Measurements from ENCODE around the gene DYNLT2.
A peak's percentile ranks its signal among the peaks of the same experiment; 100 is the strongest.

The DYNLT2 gene

GRCh38 chr6:169726963-169727362 lies 24.4 kb downstream of the DYNLT2 start:
- DNase-seq = no peak

GRCh38 chr6:169726049-169726400 lies 25.3 kb downstream of the DYNLT2 start:
- DNase-seq = no peak

GRCh38 chr6:169725125-169726048 lies 26.0 kb downstream of the DYNLT2 start:
- DNase-seq = no peak

GRCh38 chr6:169724494-169725124 lies 26.8 kb downstream of the DYNLT2 start, which contains the start of gene PHF10:
Gene PHF10, minus strand, starts transcription at chr6:169724500. Its CDS starts 569 bp downstream, at chr6:169723931.
- peak; percentile 74 for DNase-seq

GRCh38 chr6:169723991-169724493 lies 27.3 kb downstream of the DYNLT2 start:
- DNase-seq = peak; percentile 38

GRCh38 chr6:169723200-169723909 lies 28.0 kb downstream of the DYNLT2 start:
- DNase-seq = peak; percentile 63

- peak; percentile 47 for DNase-seq
Measured at GRCh38 chr6:169722362-169723199, 28.8 kb downstream of the DYNLT2 start.

GRCh38 chr6:169720207-169720855 lies 31.0 kb downstream of the DYNLT2 start:
- no peak for DNase-seq

- no peak for DNase-seq
Measured at GRCh38 chr6:169719117-169719516, 32.3 kb downstream of the DYNLT2 start.

- no peak for DNase-seq
Measured at GRCh38 chr6:169714595-169714994, 36.8 kb downstream of the DYNLT2 start.

- DNase-seq = no peak
Measured at GRCh38 chr6:169714178-169714577, 37.2 kb downstream of the DYNLT2 start.

- no peak for DNase-seq
Measured at GRCh38 chr6:169710009-169710408, 41.4 kb downstream of the DYNLT2 start.

- DNase-seq = no peak
Measured at GRCh38 chr6:169709293-169709692, 42.1 kb downstream of the DYNLT2 start.

- DNase-seq = no peak
Measured at GRCh38 chr6:169707772-169708171, 43.6 kb downstream of the DYNLT2 start.

- no peak for DNase-seq
Measured at GRCh38 chr6:169702840-169703246, 48.5 kb downstream of the DYNLT2 start.

- peak; percentile 98 for DNase-seq
Measured at GRCh38 chr6:169701954-169702839, 49.2 kb downstream of the DYNLT2 start, which contains the start of the genes C6orf120 and WDR27. Gene C6orf120, plus strand, starts transcription at chr6:169702126. Its CDS starts 334 bp downstream, at chr6:169702460. Gene WDR27, minus strand, starts transcription at chr6:169702029. Its CDS starts 13,024 bp downstream, at chr6:169689005.

GRCh38 chr6:169701311-169701953 lies 49.9 kb downstream of the DYNLT2 start:
- peak; percentile 29 for DNase-seq

- no peak for DNase-seq
Measured at GRCh38 chr6:169700296-169700695, 51.1 kb downstream of the DYNLT2 start.

GRCh38 chr6:169697115-169697514 lies 54.3 kb downstream of the DYNLT2 start:
- peak; percentile 17 for DNase-seq

- DNase-seq = no peak
Measured at GRCh38 chr6:169695131-169695530, 56.2 kb downstream of the DYNLT2 start.

All from activated CD4-positive, alpha-beta T cell treated with anti-CD3 and anti-CD28 coated beads, Interleukin-2, Interleukin-6, amounts not matched to agents 100 ng/mL and 50 ng/mL, durations not matched to agents 16 hours and 8 hours (primary cell).